MM.1S (cell line): ENCODE measurements around the gene RPS6KA2.

Experiments used
- DNase-seq: peaks from one replicate; pipeline ENCODE4 v3.0.0-alpha.2; 2015
- H2AFZ ChIP-seq: fragments of 300-600 bp; sonication (generic); 2 replicates; pipeline ENCODE4 v1.6.0; 2016; ENCODE audit warnings: antibody characterized with exemption, low read length
- H3F3A ChIP-seq: fragments of 300-600 bp; sonication (generic); 2 replicates; pipeline ENCODE4 v1.6.1; 2016; ENCODE audit warnings: mild to moderate bottlenecking, antibody characterized with exemption, low read length, moderate library complexity, mixed read lengths; ENCODE audit not compliant: insufficient read depth
- H3K27ac ChIP-seq: fragments of 300-600 bp; sonication (generic); 2 replicates; pipeline ENCODE4 v1.5.1; 2016; ENCODE audit warnings: mild to moderate bottlenecking, low read length
- H3K27me3 ChIP-seq: fragments of 300-600 bp; sonication (generic); replicated peaks from 2 replicates; pipeline ENCODE4 v1.6.0; 2016; ENCODE audit warnings: low read length; ENCODE audit not compliant: insufficient read depth
- H3K36me3 ChIP-seq: fragments of 300-600 bp; sonication (generic); replicated peaks from 2 replicates; pipeline ENCODE4 v1.6.1; 2016; ENCODE audit warnings: mild to moderate bottlenecking, low read length, mixed read lengths; ENCODE audit not compliant: insufficient read depth
- H3K4me1 ChIP-seq: fragments of 300-600 bp; sonication (generic); 2 replicates; pipeline ENCODE4 v1.6.1; 2016; ENCODE audit warnings: low read length, mixed read lengths
- H3K4me2 ChIP-seq: fragments of 300-600 bp; sonication (generic); 2 replicates; pipeline ENCODE4 v1.6.0; 2016; ENCODE audit warnings: low read depth, low read length
- H3K4me3 ChIP-seq: fragments of 300-600 bp; sonication (generic); 2 replicates; pipeline ENCODE4 v1.5.1; 2016; ENCODE audit warnings: low read length, mixed read lengths
- H3K79me2 ChIP-seq: fragments of 300-600 bp; sonication (generic); 2 replicates; pipeline ENCODE4 v1.6.1; 2016; ENCODE audit warnings: mixed run types, low read length, mixed read lengths
- H3K9ac ChIP-seq: fragments of 300-600 bp; sonication (generic); 2 replicates; pipeline ENCODE4 v1.6.1; 2016; ENCODE audit warnings: low read length, mixed read lengths
- H3K9me2 ChIP-seq: fragments of 300-600 bp; sonication (generic); replicated peaks from 2 replicates; pipeline ENCODE4 v1.6.1; 2016; ENCODE audit warnings: mild to moderate bottlenecking, low read length, mixed read lengths; ENCODE audit not compliant: insufficient read depth
- H3K9me3 ChIP-seq: fragments of 300-600 bp; sonication (generic); replicated peaks from 2 replicates; pipeline ENCODE4 v1.6.1; 2016; ENCODE audit warnings: mild to moderate bottlenecking, low read length, mixed read lengths; ENCODE audit not compliant: insufficient read depth
- H4K20me1 ChIP-seq: fragments of 300-600 bp; sonication (generic); 2 replicates; pipeline ENCODE4 v1.6.1; 2016; ENCODE audit warnings: mild to moderate bottlenecking, low read length, moderate library complexity, mixed read lengths; ENCODE audit not compliant: insufficient read depth
- CTCF ChIP-seq: fragments of 300-600 bp; sonication (generic); IDR thresholded peaks from 2 replicates; pipeline ENCODE4 v1.5.1; 2016; ENCODE audit warnings: antibody characterized with exemption, low read length, mixed read lengths
- EZH2 ChIP-seq: fragments of 300-600 bp; sonication (generic); optimal IDR thresholded peaks from 2 replicates; pipeline ENCODE3; 2017; ENCODE audit warnings: low read depth, mild to moderate bottlenecking, antibody characterized with exemption, low read length, mixed read lengths
- EZH2phosphoT487 ChIP-seq: fragments of 300-600 bp; sonication (generic); IDR thresholded peaks from 2 replicates; pipeline ENCODE4 v1.6.1; 2018; ENCODE audit warnings: antibody characterized with exemption, low read length

The RPS6KA2 gene

GRCh38 chr6:166485651-166486535 is 141.2 kb downstream of the RPS6KA2 start:
- peaks cover 12% of the 10 kb centered on the region; the same call in 1 of the 2 replicates for H3K4me1 ChIP-seq
- H3K27ac ChIP-seq, result no peak overlapping the region
- H2AFZ ChIP-seq, result no peak overlapping the region
- H3K9me3 ChIP-seq, result no peaks in the 10 kb centered on the region
- H4K20me1 ChIP-seq, result no peaks in the 10 kb centered on the region
- H3K4me3 ChIP-seq, result no peak overlapping the region
- H3K27me3 ChIP-seq, result no peaks in the 10 kb centered on the region
- peaks cover 15% of the 10 kb centered on the region; the same call in 1 of the 2 replicates for H3F3A ChIP-seq
- no peaks in the 10 kb centered on the region for H3K36me3 ChIP-seq
- no peaks in the 10 kb centered on the region for H3K79me2 ChIP-seq
- no peak overlapping the region for H3K9ac ChIP-seq
- TF ChIP-seq CTCF, result no peak
- no peak for TF ChIP-seq EZH2
- no peak for TF ChIP-seq EZH2phosphoT487
- no peaks in the 10 kb centered on the region for H3K9me2 ChIP-seq
- no peak for DNase-seq
- H3K4me2 ChIP-seq, result no peak overlapping the region

- Histone ChIP-seq H3K9ac (no peak overlapping the region), H3K4me3 (no peak overlapping the region), H3K27ac (no peak overlapping the region), H3K79me2 (no peaks in the 10 kb centered on the region), H4K20me1 (no peaks in the 10 kb centered on the region), H3K36me3 (no peaks in the 10 kb centered on the region), H3F3A (peaks cover 15% of the 10 kb centered on the region; the same call in 1 of the 2 replicates), H3K27me3 (no peaks in the 10 kb centered on the region), H3K4me1 (peaks cover 12% of the 10 kb centered on the region; the same call in 1 of the 2 replicates), H3K9me2 (no peaks in the 10 kb centered on the region), H3K9me3 (no peaks in the 10 kb centered on the region), H2AFZ (no peak overlapping the region), H3K4me2 (no peak overlapping the region)
- DNase-seq, result no peak
- no peak for TF ChIP-seq CTCF
- no peak for TF ChIP-seq EZH2
- TF ChIP-seq EZH2phosphoT487, result no peak
Observed at GRCh38 chr6:166484863-166485262, 142.2 kb downstream of the RPS6KA2 start.

GRCh38 chr6:166483573-166484250 is 143.3 kb downstream of the RPS6KA2 start:
- Histone ChIP-seq H3K9me3 (no peaks in the 10 kb centered on the region), H3K9ac (no peak overlapping the region), H2AFZ (no peak overlapping the region), H3K4me1 (peaks cover 11% of the 10 kb centered on the region; the same call in 1 of the 2 replicates), H3K79me2 (no peaks in the 10 kb centered on the region), H4K20me1 (no peaks in the 10 kb centered on the region), H3K36me3 (no peaks in the 10 kb centered on the region), H3K9me2 (no peaks in the 10 kb centered on the region), H3F3A (peaks cover 13% of the 10 kb centered on the region; the same call in 1 of the 2 replicates), H3K4me3 (no peak overlapping the region), H3K27ac (no peak overlapping the region), H3K27me3 (no peaks in the 10 kb centered on the region), H3K4me2 (no peak overlapping the region)
- TF ChIP-seq CTCF (no peak), EZH2phosphoT487 (no peak), EZH2 (no peak)
- DNase-seq, result no peak
